ENCODE results near the gene ZNF256. TPM values are rescaled to one million over a fixed set of nuclear protein-coding genes. Genes with fewer than 3 reads are reported as not detected.
A peak's percentile ranks its signal among the peaks of the same experiment; 100 is the strongest.
"Not testable (repeated sequence)": the region's sequence is repeated elsewhere in the genome, so short reads cannot be mapped to it uniquely, and the experiment has no call there.

The ZNF256 gene
- total RNA-seq, 6 experiments from 2014 or later, result 2.8 to 3.9 (median 3.2) TPM

- TF ChIP-seq CTCF (IDR thresholded peaks at IDR 0.05), result peak; percentile 58
- peaks cover 65% of the 10 kb centered on the region for H3K36me3 Mint-ChIP-seq (ENCODE audit: low read depth)
- DNase-seq, result peak; percentile 95
- peaks cover 14% of the 10 kb centered on the region for H3K4me1 Mint-ChIP-seq (ENCODE audit: low read depth)
- H3K4me3 Mint-ChIP-seq, result peak within 1 kb of the TSS; percentile 92
- peak within 1 kb of the TSS; percentile 88 for H3K27ac Mint-ChIP-seq
- H3K27me3 Mint-ChIP-seq (ENCODE audit: insufficient read depth), result not testable (repeated sequence)
- peaks cover 42% of the 10 kb centered on the region for H3K9me3 Mint-ChIP-seq
Observed at GRCh38 chr19:57916168-57916995, 31.1 kb downstream of the ZNF256 start, which contains the start of gene ZNF417. ZNF417 (minus strand) TSS chr19:57916592; CDS start chr19:57916411, 181 bp downstream.

DNA sequence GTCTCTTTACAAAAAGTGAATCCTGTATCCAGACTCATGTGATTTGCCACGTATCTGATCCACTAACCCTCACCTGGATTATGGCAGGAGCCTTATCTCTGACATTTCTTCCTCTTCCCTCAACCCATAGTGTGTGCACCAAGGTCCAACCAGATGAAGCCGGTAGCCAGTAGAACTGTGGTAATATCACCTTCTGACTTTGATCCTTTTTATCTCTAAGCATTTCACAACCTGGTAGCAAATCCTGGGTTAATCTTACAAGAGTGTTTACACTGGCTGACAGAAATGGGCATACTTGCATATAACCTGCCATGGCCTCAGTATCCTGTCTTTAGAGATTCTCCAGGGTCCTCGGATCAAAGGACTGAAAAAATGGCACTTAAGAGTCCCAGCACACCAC is 33.0 kb downstream of the ZNF256 start:
- TF ChIP-seq CTCF (IDR thresholded peaks at IDR 0.05), result no peak
- Mint-ChIP-seq H3K27ac (no peak overlapping the region), H3K9me3 (peaks cover 39% of the 10 kb centered on the region), H3K36me3 (ENCODE audit: low read depth) (peaks cover 67% of the 10 kb centered on the region), H3K4me1 (ENCODE audit: low read depth) (peaks cover 14% of the 10 kb centered on the region), H3K4me3 (peak overlapping the region; percentile 92), H3K27me3 (ENCODE audit: insufficient read depth) (no peaks in the 10 kb centered on the region)
- no peak for DNase-seq

GRCh38 chr19:57907394-57907793 is 40.1 kb downstream of the ZNF256 start:
- no peaks in the 10 kb centered on the region for H3K27me3 Mint-ChIP-seq (ENCODE audit: insufficient read depth)
- H3K4me3 Mint-ChIP-seq, result no peak overlapping the region
- peaks cover 6% of the 10 kb centered on the region for H3K4me1 Mint-ChIP-seq (ENCODE audit: low read depth)
- TF ChIP-seq CTCF (IDR thresholded peaks at IDR 0.05), result no peak
- H3K27ac Mint-ChIP-seq, result no peak overlapping the region
- DNase-seq, result no peak
- peaks cover 67% of the 10 kb centered on the region for H3K36me3 Mint-ChIP-seq (ENCODE audit: low read depth)
- H3K9me3 Mint-ChIP-seq, result peaks cover 34% of the 10 kb centered on the region

DNA sequence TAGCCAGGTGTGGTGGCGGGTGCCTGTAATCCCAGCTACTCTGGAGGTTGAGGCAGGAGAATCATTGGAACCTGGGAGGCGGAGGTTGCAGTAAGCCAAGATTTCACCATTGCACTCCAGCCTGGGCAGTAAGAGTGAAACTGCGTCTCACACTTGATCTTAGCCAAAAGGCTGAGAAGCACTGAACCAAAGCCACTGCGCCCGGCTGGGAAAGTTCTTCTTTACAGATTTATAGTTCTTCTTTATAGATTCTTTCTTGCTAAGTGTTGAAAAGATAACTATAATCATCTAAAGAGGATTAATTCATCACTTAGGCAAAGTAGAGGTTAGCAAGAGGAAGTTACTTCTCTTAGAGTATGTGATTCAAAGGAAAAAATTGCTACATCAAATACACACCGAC is 42.2 kb downstream of the ZNF256 start:
- H3K4me1 Mint-ChIP-seq (ENCODE audit: low read depth), result peaks cover 6% of the 10 kb centered on the region
- H3K27ac Mint-ChIP-seq, result no peak overlapping the region
- H3K27me3 Mint-ChIP-seq (ENCODE audit: insufficient read depth), result peaks cover 2% of the 10 kb centered on the region; the same call in 1 of the 2 replicates
- H3K9me3 Mint-ChIP-seq, result peaks cover 19% of the 10 kb centered on the region
- DNase-seq, result no peak
- H3K36me3 Mint-ChIP-seq (ENCODE audit: low read depth), result peaks cover 56% of the 10 kb centered on the region
- no peak for TF ChIP-seq CTCF (IDR thresholded peaks at IDR 0.05)
- H3K4me3 Mint-ChIP-seq, result no peak overlapping the region

DNA sequence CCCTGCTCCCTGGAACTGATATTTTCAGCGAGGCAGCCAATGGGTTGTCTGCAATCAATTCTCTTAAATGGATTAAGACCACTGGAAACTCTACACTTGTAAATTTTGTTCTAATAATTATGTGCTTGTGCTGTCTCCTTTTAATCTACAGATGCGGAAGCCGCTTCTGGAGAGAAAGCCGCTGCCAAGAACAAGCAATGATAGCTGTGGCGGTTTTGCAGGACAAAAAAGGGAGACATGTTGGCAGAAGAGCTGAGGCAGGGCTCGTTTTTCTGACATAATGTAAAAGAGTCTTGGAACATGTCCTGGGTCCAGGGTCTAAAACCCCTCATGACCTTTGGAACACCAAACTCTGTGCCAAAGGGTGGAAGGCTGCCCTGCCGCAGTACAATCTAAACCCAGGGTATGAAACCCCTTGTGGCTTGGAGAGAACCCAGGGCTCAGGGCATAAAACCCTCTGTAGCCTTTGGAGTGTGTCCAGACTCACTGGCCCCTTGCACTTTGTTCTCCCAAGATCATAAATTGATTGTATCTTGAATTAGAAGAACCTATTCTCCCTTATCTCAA is 43.8 kb downstream of the ZNF256 start:
- H3K27me3 Mint-ChIP-seq (ENCODE audit: insufficient read depth), result peaks cover 2% of the 10 kb centered on the region; the same call in 1 of the 2 replicates
- peaks cover 44% of the 10 kb centered on the region for H3K36me3 Mint-ChIP-seq (ENCODE audit: low read depth)
- peaks cover 6% of the 10 kb centered on the region for H3K4me1 Mint-ChIP-seq (ENCODE audit: low read depth)
- no peak overlapping the region for H3K27ac Mint-ChIP-seq
- DNase-seq, result no peak
- H3K9me3 Mint-ChIP-seq, result peaks cover 14% of the 10 kb centered on the region
- peak; percentile 50 for TF ChIP-seq CTCF (IDR thresholded peaks at IDR 0.05)
- H3K4me3 Mint-ChIP-seq, result no peak overlapping the region

Data from HFFc6 (cell line).